DND-41 (cell line): ENCODE measurements around the gene NPEPPS.
A peak's percentile ranks its signal among the peaks of the same experiment; 100 is the strongest.
"Not testable (repeated sequence)": the region's sequence is repeated elsewhere in the genome, so short reads cannot be mapped to it uniquely, and the experiment has no call there.

Experiments
- ATAC-seq: fragments of 200-7000 bp; cut with Tn5 transposase; 3 replicates; pipeline ENCODE4 v1.9.1; 2021; ENCODE audit warnings: low read depth; ENCODE audit not compliant: insufficient read depth
- DNase-seq: peaks from one replicate; pipeline ENCODE4 v3.0.0-alpha.2; 2020
- H2AFZ ChIP-seq: 2 replicates; pipeline ENCODE4 v1.6.0; 2012; ENCODE audit warnings: low read depth, low read length
- H3K27ac ChIP-seq: 2 replicates; pipeline ENCODE4 v1.5.1; 2012; ENCODE audit warnings: low read length, inconsistent platforms
- H3K27me3 ChIP-seq: fragments of 200-600 bp; sonication (generic); 2 replicates; pipeline ENCODE4 v1.6.0; 2012; ENCODE audit warnings: low read length, mild to moderate bottlenecking, inconsistent platforms; ENCODE audit not compliant: insufficient read depth, poor library complexity
- H3K36me3 ChIP-seq: 2 replicates; pipeline ENCODE4 v1.5.1; 2012; ENCODE audit warnings: low read length, inconsistent platforms; ENCODE audit not compliant: insufficient read depth
- H3K4me1 ChIP-seq: 2 replicates; pipeline ENCODE4 v1.5.1; 2012; ENCODE audit warnings: mild to moderate bottlenecking, low read length; ENCODE audit not compliant: insufficient read depth
- H3K4me2 ChIP-seq: 2 replicates; pipeline ENCODE4 v1.6.0; 2012; ENCODE audit warnings: mild to moderate bottlenecking, moderate library complexity, low read length, inconsistent platforms; ENCODE audit not compliant: insufficient read depth
- H3K4me3 ChIP-seq, 2 experiments: fragments of 200-600 bp in 1 of 2; shearing (Covaris generic) in 1 of 2; 2 replicates each; pipeline ENCODE4 v1.5.1; 2012 to 2016; ENCODE audit warnings: inconsistent platforms in 2 of 2, low read length in 2 of 2, mild to moderate bottlenecking in 2 of 2, low read depth in 1 of 2, moderate library complexity in 1 of 2
- H3K79me2 ChIP-seq: 2 replicates; pipeline ENCODE4 v1.6.0; 2012; ENCODE audit warnings: low read length, inconsistent platforms; ENCODE audit not compliant: insufficient read depth
- H3K9ac ChIP-seq: 2 replicates; pipeline ENCODE4 v1.6.0; 2012; ENCODE audit warnings: low read depth, mild to moderate bottlenecking, inconsistent platforms, low read length, moderate library complexity
- H3K9me3 ChIP-seq: 2 replicates; pipeline ENCODE4 v1.5.1; 2012; ENCODE audit warnings: low read length, moderate library complexity, mild to moderate bottlenecking, inconsistent platforms; ENCODE audit not compliant: insufficient read depth, severe bottlenecking
- H4K20me1 ChIP-seq: 2 replicates; pipeline ENCODE4 v1.6.0; 2012; ENCODE audit warnings: low read length; ENCODE audit not compliant: insufficient read depth

Gene NPEPPS

DNA sequence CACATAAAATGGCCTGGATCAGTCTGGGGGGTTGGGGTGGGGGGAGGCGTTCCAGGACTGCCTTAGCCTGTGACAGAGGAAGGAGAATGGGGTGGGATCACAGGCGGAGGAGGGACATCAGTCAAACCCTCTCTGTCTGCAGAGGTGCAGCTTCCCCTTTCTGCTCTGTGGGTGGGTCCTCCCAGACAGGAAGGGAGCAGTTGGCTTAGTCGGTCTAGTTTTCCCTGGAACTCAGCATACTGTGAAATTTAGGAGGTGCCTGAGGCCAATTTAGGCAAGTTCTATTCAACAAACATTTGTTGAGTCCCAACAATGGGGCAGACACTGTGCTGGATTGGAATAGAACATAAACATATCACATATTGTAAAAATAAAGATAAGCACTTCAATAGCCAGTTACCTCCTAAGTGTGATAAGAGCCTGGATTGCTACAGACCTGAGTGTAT is 19.2 kb upstream of the NPEPPS start:
- ATAC-seq: 0 out of 3 replicates have a peak, but pooled peaks have one; percentile 47
- not testable (repeated sequence) for H3K9me3 ChIP-seq, H3K4me1 ChIP-seq, H3K27me3 ChIP-seq, H2AFZ ChIP-seq, H4K20me1 ChIP-seq, H3K4me2 ChIP-seq, DNase-seq, H3K36me3 ChIP-seq, H3K27ac ChIP-seq, H3K9ac ChIP-seq, H3K79me2 ChIP-seq, H3K4me3 ChIP-seq

DNA sequence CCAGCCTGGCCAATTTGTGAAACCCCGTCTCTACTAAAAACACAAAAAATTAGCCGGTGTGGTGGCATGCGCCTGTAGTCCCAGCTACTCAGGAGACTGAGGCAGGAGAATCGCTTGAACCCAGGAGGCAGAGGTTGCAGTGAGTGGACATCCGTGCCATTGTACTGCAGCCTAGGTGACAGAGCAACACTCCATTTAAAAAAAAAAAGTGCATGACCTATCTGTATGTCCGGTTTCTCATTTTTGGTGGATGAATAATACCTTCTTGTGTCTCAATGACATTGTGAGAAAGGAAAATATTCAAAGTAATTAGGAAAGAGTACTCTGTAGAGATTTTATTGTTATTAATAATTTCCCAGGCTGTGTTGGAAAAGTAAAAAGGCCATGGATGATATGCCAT is 17.6 kb upstream of the NPEPPS start:
- not testable (repeated sequence) for H3K9ac ChIP-seq, DNase-seq, ATAC-seq, H4K20me1 ChIP-seq, H3K36me3 ChIP-seq, H3K27me3 ChIP-seq, H3K27ac ChIP-seq, H3K4me3 ChIP-seq, H2AFZ ChIP-seq, H3K4me2 ChIP-seq, H3K79me2 ChIP-seq, H3K9me3 ChIP-seq, H3K4me1 ChIP-seq

DNA sequence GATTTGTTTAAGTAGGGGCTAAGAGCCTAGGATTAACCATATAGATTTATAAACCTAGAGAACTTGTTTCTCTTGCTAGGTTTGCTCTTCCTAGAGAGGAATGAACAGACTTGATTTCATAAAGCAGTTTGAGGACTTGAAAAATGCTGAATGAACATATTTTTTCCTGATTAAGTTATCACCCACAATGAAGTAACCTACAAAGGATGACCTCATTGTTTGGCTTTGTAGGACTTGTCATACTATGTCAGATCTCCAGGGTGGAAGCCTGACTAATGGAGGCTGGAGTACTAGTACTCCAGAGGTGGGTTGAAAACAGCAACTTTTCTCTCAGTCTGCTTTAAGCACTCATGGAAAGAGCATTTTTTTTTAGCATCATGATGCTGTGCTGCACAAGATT is 12.0 kb upstream of the NPEPPS start:
- not testable (repeated sequence) for H3K79me2 ChIP-seq, H3K4me3 ChIP-seq, H3K9ac ChIP-seq, H3K27me3 ChIP-seq, H3K27ac ChIP-seq, H4K20me1 ChIP-seq, H3K36me3 ChIP-seq, ATAC-seq, H2AFZ ChIP-seq, H3K4me1 ChIP-seq, H3K9me3 ChIP-seq, DNase-seq, H3K4me2 ChIP-seq

DNA sequence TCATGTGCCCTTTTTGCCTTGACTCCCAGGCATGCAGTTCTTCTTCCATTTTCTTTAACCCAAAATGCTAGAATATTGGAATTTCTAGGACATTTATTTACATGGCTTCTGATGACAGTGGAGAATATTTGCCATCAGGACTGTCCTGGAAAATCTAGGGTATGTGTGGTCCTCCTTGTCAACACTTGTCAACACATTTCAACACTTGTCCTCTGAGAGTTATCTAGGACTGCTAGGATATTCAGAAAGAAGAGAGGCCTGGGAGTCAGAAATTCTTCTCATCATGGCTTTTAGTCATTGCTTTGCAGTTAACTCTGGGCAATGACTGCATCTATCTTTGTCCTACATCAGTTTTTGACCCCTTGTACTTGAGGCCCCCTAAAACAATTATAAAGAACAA is 11.5 kb upstream of the NPEPPS start:
- not testable (repeated sequence) for H3K27me3 ChIP-seq, DNase-seq, H3K4me2 ChIP-seq, H3K4me1 ChIP-seq, H3K9ac ChIP-seq, H3K79me2 ChIP-seq, ATAC-seq, H3K4me3 ChIP-seq, H3K9me3 ChIP-seq, H2AFZ ChIP-seq, H3K36me3 ChIP-seq, H4K20me1 ChIP-seq, H3K27ac ChIP-seq

DNA sequence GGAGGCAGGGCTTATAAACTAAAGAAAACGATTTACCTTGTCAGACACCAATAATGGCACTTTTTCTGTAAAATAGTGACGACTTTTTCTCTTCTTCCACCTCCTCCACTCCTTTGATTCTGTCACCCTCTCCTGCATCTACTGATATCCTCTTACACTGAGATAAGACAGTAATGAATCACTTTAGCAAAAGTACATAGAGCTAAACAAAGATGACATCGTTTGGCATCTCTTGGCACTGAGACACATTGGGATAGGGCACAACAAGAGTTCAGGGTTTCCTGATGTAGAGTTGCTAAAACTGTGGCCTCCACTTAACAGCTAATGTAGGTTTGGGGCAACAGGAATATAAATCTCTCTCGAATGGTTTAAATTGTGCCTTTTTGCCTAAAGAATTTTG is 10.6 kb upstream of the NPEPPS start:
- not testable (repeated sequence) for H2AFZ ChIP-seq, H3K4me3 ChIP-seq, H3K79me2 ChIP-seq, H3K27ac ChIP-seq, H3K36me3 ChIP-seq, H3K4me1 ChIP-seq, H3K27me3 ChIP-seq, H3K9ac ChIP-seq, ATAC-seq, DNase-seq, H3K4me2 ChIP-seq, H4K20me1 ChIP-seq, H3K9me3 ChIP-seq

DNA sequence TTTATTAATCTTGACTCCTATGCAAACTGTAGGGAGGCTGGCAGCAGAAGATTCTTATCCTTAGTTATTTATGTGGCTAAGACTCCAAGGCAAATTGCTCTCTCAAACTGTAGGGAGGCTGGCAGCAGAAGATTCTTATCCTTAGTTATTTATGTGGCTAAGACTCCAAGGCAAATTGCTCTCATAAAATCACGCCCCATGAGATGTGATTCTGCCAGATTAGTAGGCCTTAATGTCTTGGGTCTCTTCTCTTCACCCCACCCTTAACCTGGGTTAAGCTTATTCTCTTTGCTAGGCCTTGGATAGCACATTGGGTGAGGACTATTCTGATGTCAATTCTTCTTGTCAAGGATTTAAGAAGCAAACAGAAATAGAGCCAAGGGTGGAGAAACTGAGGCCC is 9.5 kb upstream of the NPEPPS start:
- not testable (repeated sequence) for H3K27me3 ChIP-seq, H3K27ac ChIP-seq, ATAC-seq, DNase-seq, H3K4me1 ChIP-seq, H2AFZ ChIP-seq, H3K9ac ChIP-seq, H3K4me2 ChIP-seq, H3K79me2 ChIP-seq, H3K9me3 ChIP-seq, H3K36me3 ChIP-seq, H3K4me3 ChIP-seq, H4K20me1 ChIP-seq

DNA sequence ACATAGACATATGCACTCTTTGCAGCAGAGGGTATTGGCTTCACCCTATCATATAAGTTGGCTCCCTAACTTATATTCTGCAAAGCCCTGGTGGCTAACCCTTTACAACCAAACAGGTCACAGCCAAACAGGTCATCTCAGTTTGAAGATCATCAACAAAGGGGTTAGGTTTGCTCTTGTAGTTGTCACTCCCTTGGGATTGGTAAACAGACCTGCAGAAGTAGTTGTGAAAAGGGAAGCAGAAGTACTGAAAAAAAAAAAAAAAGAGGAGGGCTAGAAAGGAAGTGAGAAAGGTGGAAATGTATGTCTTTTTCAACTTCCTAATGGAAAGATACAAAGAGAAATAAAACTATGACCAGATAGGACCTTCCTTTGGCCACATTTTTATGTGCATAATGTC is 8.6 kb upstream of the NPEPPS start:
- H3K4me1 ChIP-seq, H3K4me2 ChIP-seq, H3K36me3 ChIP-seq, H3K9ac ChIP-seq, H3K4me3 ChIP-seq, H3K27me3 ChIP-seq, H3K79me2 ChIP-seq, ATAC-seq, H4K20me1 ChIP-seq, H2AFZ ChIP-seq, H3K9me3 ChIP-seq, DNase-seq, H3K27ac ChIP-seq: not testable (repeated sequence)

DNA sequence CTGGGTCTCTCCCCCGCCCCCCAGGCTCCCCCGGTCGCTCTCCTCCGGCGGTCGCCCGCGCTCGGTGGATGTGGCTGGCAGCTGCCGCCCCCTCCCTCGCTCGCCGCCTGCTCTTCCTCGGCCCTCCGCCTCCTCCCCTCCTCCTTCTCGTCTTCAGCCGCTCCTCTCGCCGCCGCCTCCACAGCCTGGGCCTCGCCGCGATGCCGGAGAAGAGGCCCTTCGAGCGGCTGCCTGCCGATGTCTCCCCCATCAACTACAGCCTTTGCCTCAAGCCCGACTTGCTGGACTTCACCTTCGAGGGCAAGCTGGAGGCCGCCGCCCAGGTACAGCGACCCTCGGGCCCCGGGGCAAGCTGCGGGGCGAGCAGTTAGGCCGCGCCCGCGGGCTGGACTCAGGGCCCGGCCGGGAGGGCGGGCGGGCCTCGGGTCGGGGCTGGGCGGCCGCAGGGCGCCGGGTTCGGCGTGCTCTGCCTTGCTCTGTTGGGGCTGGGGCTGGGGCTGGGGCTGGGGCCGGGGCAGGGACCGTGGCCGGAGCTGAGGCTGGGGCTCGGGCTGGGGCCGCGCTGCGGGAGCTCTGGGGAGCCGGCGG is 419 bp downstream of the NPEPPS start:
- H3K4me2 ChIP-seq: peak overlapping the region; percentile 69; the same call in 1 of the 2 replicates
- H4K20me1 ChIP-seq, H3K9me3 ChIP-seq, H2AFZ ChIP-seq, H3K36me3 ChIP-seq, H3K27me3 ChIP-seq: not testable (repeated sequence)
- H3K9ac ChIP-seq: peak overlapping the region; percentile 63
- H3K79me2 ChIP-seq: peaks cover 33% of the 10 kb centered on the region
- H3K4me1 ChIP-seq: peaks cover 14% of the 10 kb centered on the region; the same call in 1 of the 2 replicates
- DNase-seq (peak; percentile 32), ATAC-seq (peak; percentile 88)
- peak overlapping the region; percentile 76 for H3K27ac ChIP-seq
- H3K4me3 ChIP-seq: peak overlapping the region; percentile 59 to 72; a peak in 3 of 4 replicates
